COLO668 (cell line): ENCODE measurements around the gene SPECC1.
A peak's percentile ranks its signal among the peaks of the same experiment; 100 is the strongest.
"Not testable (repeated sequence)": the region's sequence is repeated elsewhere in the genome, so short reads cannot be mapped to it uniquely, and the experiment has no call there.

Experiments
- DNase-seq: peaks from one replicate; lab custom pipeline; 2025; ENCODE audit not compliant: unreplicated experiment; lab: John Stamatoyannopoulos, UW

SPECC1 gene

GRCh38 chr17:20009302-20010098 is at the start of gene SPECC1:
Gene SPECC1, plus strand, starts transcription at chr17:20009359. Its CDS starts 87,293 bp downstream, at chr17:20096652.
- DNase-seq: peak; percentile 86

- not testable (repeated sequence) for DNase-seq
These were observed 46.2 kb upstream of the SPECC1 start for GRCh38 chr17:19962954-19963353.

GRCh38 chr17:19973156-19973555 is 36.0 kb upstream of the SPECC1 start:
- DNase-seq: no peak

GRCh38 chr17:19975601-19976000 is 33.6 kb upstream of the SPECC1 start:
- no peak for DNase-seq

- DNase-seq: peak; percentile 91
These were observed 31.6 kb upstream of the SPECC1 start, which contains the start of gene AKAP10 for GRCh38 chr17:19977293-19978208. Gene AKAP10, minus strand, starts transcription at chr17:19977828. Its CDS starts 149 bp downstream, at chr17:19977679.

- no peak for DNase-seq
These were observed 30.9 kb upstream of the SPECC1 start for GRCh38 chr17:19978209-19978802.

- DNase-seq: no peak
These were observed 30.4 kb upstream of the SPECC1 start for GRCh38 chr17:19978805-19979211.

- no peak for DNase-seq
These were observed 29.0 kb upstream of the SPECC1 start for GRCh38 chr17:19979917-19980770.

GRCh38 chr17:19986941-19987861 is 22.0 kb upstream of the SPECC1 start:
- DNase-seq: no peak

GRCh38 chr17:19987897-19988296 is 21.3 kb upstream of the SPECC1 start:
- DNase-seq: no peak

- no peak for DNase-seq
These were observed 17.8 kb upstream of the SPECC1 start for GRCh38 chr17:19991252-19991885.

- peak; percentile 89 for DNase-seq
These were observed 16.1 kb upstream of the SPECC1 start for GRCh38 chr17:19992803-19993713.

- no peak for DNase-seq
These were observed 13.1 kb upstream of the SPECC1 start for GRCh38 chr17:19996086-19996485.

- DNase-seq: no peak
These were observed 12.7 kb upstream of the SPECC1 start for GRCh38 chr17:19996502-19996901.

- peak; percentile 34 for DNase-seq
These were observed 712 bp upstream of the SPECC1 start for GRCh38 chr17:20008242-20009051.

GRCh38 chr17:20009052-20009301 is 182 bp upstream of the SPECC1 start:
- no peak for DNase-seq

GRCh38 chr17:20010099-20010863 is 1.1 kb downstream of the SPECC1 start:
- peak; percentile 31 for DNase-seq
